ENCODE measurements around the gene ATG101.
A peak's percentile ranks its signal among the peaks of the same experiment; 100 is the strongest.

ATG101 gene

GRCh38 chr12:52069327-52070184 is at the start of gene ATG101:
ATG101 (plus strand) TSS chr12:52069978; CDS start chr12:52073651, 3,673 bp downstream.
- Histone ChIP-seq H3K27me3 (ENCODE audit: control insufficient read depth in 1 of 2, insufficient read depth in 2 of 2, low read length in 2 of 2) (no peaks in the 10 kb centered on the region), H3K9me3 (ENCODE audit: low read length) (no peaks in the 10 kb centered on the region), H3K27ac (ENCODE audit: low read depth, low read length) (peak within 1 kb of the TSS; percentile 100), H3K36me3 (ENCODE audit: insufficient read depth, low read length) (peaks cover 17% of the 10 kb centered on the region), H3K9ac (ENCODE audit: low read length) (peak within 1 kb of the TSS; percentile 69), H3K4me3 (ENCODE audit: low read depth in 1 of 2, low read length in 2 of 2) (peak within 1 kb of the TSS; percentile 85 to 100), H3K4me1 (ENCODE audit: insufficient read depth, low read length) (peaks cover 21% of the 10 kb centered on the region)

GRCh38 chr12:52020539-52021336 is 49.0 kb upstream of the ATG101 start:
- Histone ChIP-seq H3K4me1 (ENCODE audit: insufficient read depth, low read length) (peaks cover 25% of the 10 kb centered on the region), H3K9ac (ENCODE audit: low read length) (no peak overlapping the region), H3K27ac (ENCODE audit: low read depth, low read length) (no peak overlapping the region), H3K4me3 (ENCODE audit: low read depth in 1 of 2, low read length in 2 of 2) (no peak overlapping the region), H3K27me3 (ENCODE audit: control insufficient read depth in 1 of 2, insufficient read depth in 2 of 2, low read length in 2 of 2) (peaks cover 0 to 5% of the 10 kb centered on the region in 2 donors), H3K9me3 (ENCODE audit: low read length) (no peaks in the 10 kb centered on the region), H3K36me3 (ENCODE audit: insufficient read depth, low read length) (no peaks in the 10 kb centered on the region)

GRCh38 chr12:52022841-52023181 is 47.0 kb upstream of the ATG101 start:
- Histone ChIP-seq H3K4me3 (ENCODE audit: low read depth in 1 of 2, low read length in 2 of 2) (peak overlapping the region in 1 of 2 donors; percentile 39), H3K27me3 (ENCODE audit: control insufficient read depth in 1 of 2, insufficient read depth in 2 of 2, low read length in 2 of 2) (peaks cover 0 to 5% of the 10 kb centered on the region in 2 donors), H3K9ac (ENCODE audit: low read length) (no peak overlapping the region), H3K27ac (ENCODE audit: low read depth, low read length) (no peak overlapping the region), H3K36me3 (ENCODE audit: insufficient read depth, low read length) (no peaks in the 10 kb centered on the region), H3K9me3 (ENCODE audit: low read length) (no peaks in the 10 kb centered on the region), H3K4me1 (ENCODE audit: insufficient read depth, low read length) (peaks cover 45% of the 10 kb centered on the region)

- Histone ChIP-seq H3K9me3 (ENCODE audit: low read length) (no peaks in the 10 kb centered on the region), H3K27me3 (ENCODE audit: control insufficient read depth in 1 of 2, insufficient read depth in 2 of 2, low read length in 2 of 2) (peaks cover 0 to 5% of the 10 kb centered on the region in 2 donors), H3K27ac (ENCODE audit: low read depth, low read length) (no peak overlapping the region), H3K4me1 (ENCODE audit: insufficient read depth, low read length) (peaks cover 45% of the 10 kb centered on the region), H3K9ac (ENCODE audit: low read length) (no peak overlapping the region), H3K4me3 (ENCODE audit: low read depth in 1 of 2, low read length in 2 of 2) (peak overlapping the region; percentile 39 to 41), H3K36me3 (ENCODE audit: insufficient read depth, low read length) (no peaks in the 10 kb centered on the region)
Measured at GRCh38 chr12:52023182-52023975, 46.4 kb upstream of the ATG101 start.

- no peak overlapping the region for H3K9ac ChIP-seq (ENCODE audit: low read length)
Measured at GRCh38 chr12:52023976-52024688, 45.6 kb upstream of the ATG101 start.

GRCh38 chr12:52024845-52025230 is 44.9 kb upstream of the ATG101 start:
- Histone ChIP-seq H3K27ac (ENCODE audit: low read depth, low read length) (no peak overlapping the region), H3K27me3 (ENCODE audit: control insufficient read depth in 1 of 2, insufficient read depth in 2 of 2, low read length in 2 of 2) (peaks cover 0 to 5% of the 10 kb centered on the region in 2 donors), H3K4me1 (ENCODE audit: insufficient read depth, low read length) (peaks cover 49% of the 10 kb centered on the region), H3K9me3 (ENCODE audit: low read length) (no peaks in the 10 kb centered on the region), H3K4me3 (ENCODE audit: low read depth in 1 of 2, low read length in 2 of 2) (peak overlapping the region in 1 of 2 donors; percentile 34), H3K9ac (ENCODE audit: low read length) (peak overlapping the region; percentile 25), H3K36me3 (ENCODE audit: insufficient read depth, low read length) (no peaks in the 10 kb centered on the region)

More at GRCh38 chr12:52023976-52024688, 45.6 kb upstream of the ATG101 start:
- Histone ChIP-seq H3K27me3 (ENCODE audit: control insufficient read depth in 1 of 2, insufficient read depth in 2 of 2, low read length in 2 of 2) (peaks cover 0 to 5% of the 10 kb centered on the region in 2 donors), H3K4me1 (ENCODE audit: insufficient read depth, low read length) (peaks cover 45% of the 10 kb centered on the region), H3K9me3 (ENCODE audit: low read length) (no peaks in the 10 kb centered on the region), H3K4me3 (ENCODE audit: low read depth in 1 of 2, low read length in 2 of 2) (peak overlapping the region; percentile 39 to 41), H3K36me3 (ENCODE audit: insufficient read depth, low read length) (no peaks in the 10 kb centered on the region), H3K27ac (ENCODE audit: low read depth, low read length) (no peak overlapping the region)

- peak overlapping the region; percentile 17 to 34 for H3K4me3 ChIP-seq (ENCODE audit: low read depth in 1 of 2, low read length in 2 of 2)
- H3K27me3 ChIP-seq (ENCODE audit: control insufficient read depth in 1 of 2, insufficient read depth in 2 of 2, low read length in 2 of 2), result peaks cover 0 to 5% of the 10 kb centered on the region in 2 donors
- H3K4me1 ChIP-seq (ENCODE audit: insufficient read depth, low read length), result peaks cover 51% of the 10 kb centered on the region
- peak overlapping the region; percentile 72 for H3K27ac ChIP-seq (ENCODE audit: low read depth, low read length)
- H3K36me3 ChIP-seq (ENCODE audit: insufficient read depth, low read length), result no peaks in the 10 kb centered on the region
- H3K9me3 ChIP-seq (ENCODE audit: low read length), result no peaks in the 10 kb centered on the region
- peak overlapping the region; percentile 25 for H3K9ac ChIP-seq (ENCODE audit: low read length)
Measured at GRCh38 chr12:52026263-52026662, 43.5 kb upstream of the ATG101 start.

GRCh38 chr12:52027085-52027843 is 42.5 kb upstream of the ATG101 start:
- H3K27me3 ChIP-seq (ENCODE audit: control insufficient read depth in 1 of 2, insufficient read depth in 2 of 2, low read length in 2 of 2), result peaks cover 0 to 5% of the 10 kb centered on the region in 2 donors
- peak overlapping the region; percentile 72 for H3K27ac ChIP-seq (ENCODE audit: low read depth, low read length)
- H3K9me3 ChIP-seq (ENCODE audit: low read length), result no peaks in the 10 kb centered on the region
- no peaks in the 10 kb centered on the region for H3K36me3 ChIP-seq (ENCODE audit: insufficient read depth, low read length)
- H3K4me3 ChIP-seq (ENCODE audit: low read depth in 1 of 2, low read length in 2 of 2), result no peak overlapping the region
- peaks cover 57% of the 10 kb centered on the region for H3K4me1 ChIP-seq (ENCODE audit: insufficient read depth, low read length)
- H3K9ac ChIP-seq (ENCODE audit: low read length), result peak overlapping the region; percentile 25

- Histone ChIP-seq H3K27me3 (ENCODE audit: control insufficient read depth in 1 of 2, insufficient read depth in 2 of 2, low read length in 2 of 2) (no peaks in the 10 kb centered on the region), H3K9me3 (ENCODE audit: low read length) (no peaks in the 10 kb centered on the region), H3K36me3 (ENCODE audit: insufficient read depth, low read length) (no peaks in the 10 kb centered on the region), H3K27ac (ENCODE audit: low read depth, low read length) (no peak overlapping the region), H3K4me1 (ENCODE audit: insufficient read depth, low read length) (peaks cover 54% of the 10 kb centered on the region), H3K4me3 (ENCODE audit: low read depth in 1 of 2, low read length in 2 of 2) (no peak overlapping the region), H3K9ac (ENCODE audit: low read length) (no peak overlapping the region)
Measured at GRCh38 chr12:52029685-52030084, 40.1 kb upstream of the ATG101 start.

GRCh38 chr12:52032446-52032803 is 37.4 kb upstream of the ATG101 start:
- H3K4me1 ChIP-seq (ENCODE audit: insufficient read depth, low read length), result peaks cover 35% of the 10 kb centered on the region
- H3K9ac ChIP-seq (ENCODE audit: low read length), result peak overlapping the region; percentile 51
- no peaks in the 10 kb centered on the region for H3K36me3 ChIP-seq (ENCODE audit: insufficient read depth, low read length)
- H3K27me3 ChIP-seq (ENCODE audit: control insufficient read depth in 1 of 2, insufficient read depth in 2 of 2, low read length in 2 of 2), result no peaks in the 10 kb centered on the region
- H3K9me3 ChIP-seq (ENCODE audit: low read length), result no peaks in the 10 kb centered on the region
- peak overlapping the region in 1 of 2 donors; percentile 55 for H3K4me3 ChIP-seq (ENCODE audit: low read depth in 1 of 2, low read length in 2 of 2)
- H3K27ac ChIP-seq (ENCODE audit: low read depth, low read length), result peak overlapping the region; percentile 43
